Esophagus (tissue), 2 donors: ENCODE data around the gene R3HDM1. TPM values are rescaled to one million over a fixed set of nuclear protein-coding genes. Genes with fewer than 3 reads are reported as not detected.
"Not testable (repeated sequence)": the region's sequence is repeated elsewhere in the genome, so short reads cannot be mapped to it uniquely, and the experiment has no call there.

Experiments
- H3K27ac ChIP-seq, 2 donors: one replicate each; pipeline ENCODE4 v1.5.1; 2013; ENCODE audit warnings: low read depth in 2 of 2, mild to moderate bottlenecking in 2 of 2, inconsistent platforms in 1 of 2, low read length in 1 of 2, moderate library complexity in 1 of 2
- H3K27me3 ChIP-seq, 2 donors: one replicate each; pipeline ENCODE4 v1.6.1; 2013; ENCODE audit warnings: low read length in 2 of 2, control low read depth in 1 of 2, mild to moderate bottlenecking in 1 of 2; ENCODE audit not compliant: insufficient read depth in 2 of 2, control insufficient read depth in 1 of 2
- H3K36me3 ChIP-seq, 2 donors: one replicate each; pipeline ENCODE4 v1.6.1; 2013; ENCODE audit warnings: low read length in 1 of 2; ENCODE audit not compliant: control insufficient read depth in 2 of 2, insufficient read depth in 2 of 2
- H3K4me1 ChIP-seq, 2 donors: one replicate each; pipeline ENCODE4 v1.6.1; 2013; ENCODE audit warnings: low read length in 1 of 2; ENCODE audit not compliant: control insufficient read depth in 2 of 2, insufficient read depth in 2 of 2
- H3K4me3 ChIP-seq, 2 donors: one replicate each; pipeline ENCODE4 v1.5.1; 2013; ENCODE audit warnings: low read length in 2 of 2, mild to moderate bottlenecking in 2 of 2, low read depth in 1 of 2, moderate library complexity in 1 of 2
- H3K9me3 ChIP-seq, 2 donors: one replicate each; pipeline ENCODE4 v1.6.1; 2013; ENCODE audit warnings: mild to moderate bottlenecking in 2 of 2, low read depth in 1 of 2, low read length in 1 of 2, moderate library complexity in 1 of 2; ENCODE audit not compliant: control insufficient read depth in 2 of 2, insufficient read depth in 1 of 2
- WGBS, 2 donors: extraction: QIAGEN DNeasy Blood & Tissue Kit; methylation state at CpG; one replicate each; pipeline ENCODE4 v1.1.7; 2013; 5-methylcytosine and 5-hydroxymethylcytosine counted together
- polyA plus RNA-seq, 2 donors: library from polyadenylated mRNA; stranded (reverse); fragments of 200-250 nt; gene quantifications; one replicate each; pipeline ENCODE4 v1.2.3, GENCODE V29; 2013
- donor health status: healthy with polysubstance abuse.
- donor health status: Bipolar disorder and iron deficiency.

R3HDM1 gene
- polyA plus RNA-seq, 2 donors, result 5.3 to 6.8 TPM

DNA sequence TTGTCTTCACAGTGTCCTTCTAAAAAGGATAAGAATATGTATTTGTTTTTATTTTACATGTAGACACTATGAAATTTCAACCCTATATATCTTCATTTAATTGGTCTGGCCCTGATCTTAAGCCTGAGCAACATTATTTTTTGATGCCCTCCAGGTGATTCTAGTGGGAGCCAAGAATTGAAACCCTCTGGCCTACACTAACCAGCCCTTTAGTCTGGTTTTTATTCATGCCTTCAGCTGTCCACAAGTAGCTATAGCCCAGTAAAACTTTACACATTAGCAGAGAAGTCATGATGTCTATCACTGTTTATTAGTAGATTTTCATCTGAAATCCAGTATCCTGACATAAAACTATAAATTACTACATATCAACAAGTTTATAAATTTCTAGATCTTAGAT, 157.7 kb downstream of the R3HDM1 start:
- Histone ChIP-seq H3K4me1 (peaks cover 0 to 2% of the 10 kb centered on the region in 2 donors), H3K9me3 (no peaks in the 10 kb centered on the region), H3K27me3 (no peaks in the 10 kb centered on the region), H3K4me3 (no peak overlapping the region), H3K27ac (no peak overlapping the region), H3K36me3 (peaks cover 0 to 3% of the 10 kb centered on the region in 2 donors)

GRCh38 chr2:135689679-135690078, 158.4 kb downstream of the R3HDM1 start:
- WGBS, 2 donors, result 67 to 73% methylated on average over 3 of the region's 3 CpGs
- peaks cover 2 to 3% of the 10 kb centered on the region in 2 donors for H3K36me3 ChIP-seq
- no peaks in the 10 kb centered on the region for H3K9me3 ChIP-seq
- no peak overlapping the region for H3K27ac ChIP-seq
- no peak overlapping the region for H3K4me3 ChIP-seq
- no peaks in the 10 kb centered on the region for H3K27me3 ChIP-seq
- peaks cover 0 to 2% of the 10 kb centered on the region in 2 donors for H3K4me1 ChIP-seq

DNA sequence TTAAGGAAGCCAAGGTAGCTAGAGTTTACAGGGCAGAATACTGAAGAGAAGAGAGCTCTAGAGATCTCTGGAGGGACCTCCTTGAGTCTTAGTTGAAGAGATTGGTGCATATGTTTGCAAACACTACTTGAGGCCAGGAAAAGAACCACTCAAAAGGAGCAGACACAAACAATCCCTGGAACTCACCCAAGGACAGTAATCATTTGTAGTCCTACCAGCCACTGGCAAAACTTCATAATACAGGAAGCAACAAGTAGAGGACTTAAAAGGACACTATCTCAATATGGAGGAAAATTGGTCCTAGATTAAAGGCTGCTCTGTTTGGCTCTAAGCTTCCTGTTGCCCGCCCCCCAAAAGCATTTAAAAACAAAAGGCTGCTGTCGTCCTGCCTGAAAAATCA, 163.4 kb downstream of the R3HDM1 start:
- 46 to 73% methylated on average over 2 of the region's 2 CpGs for WGBS, 2 donors
- H3K9me3 ChIP-seq, result no peaks in the 10 kb centered on the region
- H3K36me3 ChIP-seq, result peaks cover 0 to 3% of the 10 kb centered on the region in 2 donors
- H3K27ac ChIP-seq, result no peak overlapping the region
- H3K4me1 ChIP-seq, result peaks cover 0 to 2% of the 10 kb centered on the region in 2 donors
- H3K27me3 ChIP-seq, result no peaks in the 10 kb centered on the region
- no peak overlapping the region for H3K4me3 ChIP-seq

GRCh38 chr2:135698838-135699237, 167.6 kb downstream of the R3HDM1 start:
- peaks cover 0 to 3% of the 10 kb centered on the region in 2 donors for H3K36me3 ChIP-seq
- H3K4me1 ChIP-seq, result no peaks in the 10 kb centered on the region
- no peaks in the 10 kb centered on the region for H3K27me3 ChIP-seq
- H3K9me3 ChIP-seq, result no peaks in the 10 kb centered on the region
- H3K27ac ChIP-seq, result no peak overlapping the region
- no peak overlapping the region for H3K4me3 ChIP-seq
- WGBS, 2 donors, result 92 to 93% methylated on average over 2 of the region's 2 CpGs

DNA sequence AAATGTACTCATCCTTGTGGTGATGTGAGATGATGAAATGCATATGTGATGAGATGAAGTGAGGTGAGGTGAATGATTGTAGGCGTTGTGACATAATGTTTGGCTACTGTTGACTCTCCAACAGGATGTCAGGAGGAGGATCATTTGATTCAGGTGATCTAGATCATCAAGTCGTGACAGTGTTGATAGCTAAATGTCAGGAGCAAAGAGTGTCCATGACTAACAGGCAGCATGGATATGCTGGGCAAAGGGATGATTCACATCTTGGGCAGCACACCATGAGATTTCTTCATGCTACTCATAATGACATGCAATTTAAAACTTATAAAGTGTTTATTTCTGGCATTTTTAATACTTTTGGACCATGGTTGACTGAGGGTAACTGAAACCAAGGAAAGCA, 170.2 kb downstream of the R3HDM1 start:
- H3K4me3 ChIP-seq, result no peak overlapping the region

GRCh38 chr2:135703300-135703699, 172.0 kb downstream of the R3HDM1 start:
- Histone ChIP-seq H3K27me3 (no peaks in the 10 kb centered on the region), H3K4me3 (no peak overlapping the region), H3K9me3 (no peaks in the 10 kb centered on the region), H3K27ac (no peak overlapping the region), H3K4me1 (no peaks in the 10 kb centered on the region), H3K36me3 (no peaks in the 10 kb centered on the region)
- WGBS, 2 donors, result 36 to 37% methylated on average over 1 of the region's 1 CpG

More for the DNA sequence above, 170.2 kb downstream of the R3HDM1 start:
- no peak overlapping the region for H3K27ac ChIP-seq
- no peaks in the 10 kb centered on the region for H3K9me3 ChIP-seq
- no peaks in the 10 kb centered on the region for H3K27me3 ChIP-seq
- WGBS, 2 donors, result 84 to 87% methylated on average over 2 of the region's 2 CpGs
- H3K36me3 ChIP-seq, result no peaks in the 10 kb centered on the region
- no peaks in the 10 kb centered on the region for H3K4me1 ChIP-seq

GRCh38 chr2:135704075-135704474, 172.8 kb downstream of the R3HDM1 start:
- not testable (repeated sequence) for H3K27ac ChIP-seq, H3K4me3 ChIP-seq, H3K27me3 ChIP-seq, H3K9me3 ChIP-seq, H3K36me3 ChIP-seq, H3K4me1 ChIP-seq
- WGBS, 2 donors, result 93% methylated on average over 5 of the region's 5 CpGs

- no peaks in the 10 kb centered on the region for H3K9me3 ChIP-seq
- H3K27me3 ChIP-seq, result no peaks in the 10 kb centered on the region
- no peaks in the 10 kb centered on the region for H3K4me1 ChIP-seq
- H3K36me3 ChIP-seq, result no peaks in the 10 kb centered on the region
- no peak overlapping the region for H3K27ac ChIP-seq
- no peak overlapping the region for H3K4me3 ChIP-seq
- WGBS, 2 donors, result 93 to 97% methylated on average over 4 of the region's 4 CpGs
These were observed 176.9 kb downstream of the R3HDM1 start for GRCh38 chr2:135708159-135708558.

- no peak overlapping the region for H3K27ac ChIP-seq
- H3K27me3 ChIP-seq, result no peaks in the 10 kb centered on the region
- no peak overlapping the region for H3K4me3 ChIP-seq
- WGBS, 2 donors, result 60 to 62% methylated on average over 6 of the region's 6 CpGs
- H3K9me3 ChIP-seq, result no peaks in the 10 kb centered on the region
- H3K4me1 ChIP-seq, result no peaks in the 10 kb centered on the region
- H3K36me3 ChIP-seq, result no peaks in the 10 kb centered on the region
These were observed 178.7 kb downstream of the R3HDM1 start for GRCh38 chr2:135709992-135710391.

DNA sequence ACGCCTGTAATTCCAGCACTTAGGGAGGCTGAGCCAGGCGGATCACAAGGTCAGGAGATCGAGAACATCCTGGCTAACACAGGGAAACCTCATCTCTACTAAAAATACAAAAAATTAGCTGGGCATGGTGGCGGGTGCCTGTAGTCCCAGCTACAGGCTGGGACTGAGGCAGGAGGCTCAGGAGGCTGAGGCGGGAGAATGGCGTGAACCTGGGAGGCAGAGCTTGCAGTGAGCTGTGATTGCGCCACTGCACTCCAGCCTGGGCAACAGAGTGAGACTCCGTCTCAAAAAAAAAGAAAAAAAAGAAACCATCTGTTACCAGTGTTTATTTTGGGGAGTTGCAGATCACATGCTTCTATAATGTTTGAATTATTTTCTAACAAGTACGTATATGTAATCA, 183.8 kb downstream of the R3HDM1 start:
- H3K27me3 ChIP-seq, H3K36me3 ChIP-seq, H3K9me3 ChIP-seq, H3K4me1 ChIP-seq, H3K4me3 ChIP-seq, H3K27ac ChIP-seq: not testable (repeated sequence)
- 89 to 94% methylated on average over 9 of the region's 9 CpGs for WGBS, 2 donors
